Astrocyte (in vitro differentiated cells and primary cell): ENCODE measurements around the gene ATRIP.

Experiments used
- CTCF ChIP-seq: IDR thresholded peaks from 2 replicates; pipeline ENCODE4 v1.5.1; 2011; ENCODE audit warnings: low read depth, mild to moderate bottlenecking, inconsistent platforms, low read length, moderate library complexity; ENCODE audit not compliant: insufficient read depth
- EZH2 ChIP-seq: IDR thresholded peaks from 2 replicates; pipeline ENCODE4 v1.6.1; 2012; ENCODE audit warnings: mild to moderate bottlenecking, low read length, inconsistent platforms; ENCODE audit not compliant: insufficient read depth

- no peak for TF ChIP-seq CTCF
- TF ChIP-seq EZH2: no peak
Measured at GRCh38 chr3:48426401-48426909, 20.1 kb upstream of the ATRIP start.
